ENCODE results near the gene RPRD1B.

Gene RPRD1B

DNA sequence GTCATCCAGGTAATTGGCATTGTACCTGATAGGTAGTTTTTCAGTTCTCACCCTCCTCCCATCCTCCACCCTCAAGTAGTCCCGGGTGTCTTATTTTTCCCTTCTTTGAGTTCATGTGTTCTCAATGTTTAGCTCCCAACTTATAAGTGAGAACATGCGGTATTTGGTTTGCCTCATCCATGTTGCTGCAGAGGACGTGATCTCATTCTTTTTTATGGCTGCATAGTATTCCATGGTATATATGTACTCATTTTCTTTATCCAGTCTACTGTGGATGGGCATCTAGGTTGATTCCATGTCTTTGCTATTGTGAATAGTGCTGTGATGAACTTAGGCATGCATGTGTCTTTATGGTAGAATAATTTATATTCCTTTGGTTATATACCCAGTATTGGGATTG, 45.8 kb downstream of the RPRD1B start:
- Histone ChIP-seq H3K9me3 (ENCODE audit: insufficient read depth, low read depth, low read length) (no peaks in the 10 kb centered on the region), H3K4me3 (ENCODE audit: low read length, poor library complexity, severe bottlenecking) (no peak overlapping the region), H3K9ac (ENCODE audit: low read depth, low read length, poor library complexity, severe bottlenecking) (no peak overlapping the region), H4K20me1 (ENCODE audit: insufficient read depth, low read length, poor library complexity, severe bottlenecking) (no peaks in the 10 kb centered on the region), H3K9me2 (replicated peaks; ENCODE audit: low read depth, low read length) (no peaks in the 10 kb centered on the region), H2AFZ (ENCODE audit: low read length) (no peak overlapping the region), H3K79me2 (ENCODE audit: insufficient read depth, low read length) (peaks cover 34% of the 10 kb centered on the region), H3K36me3 (ENCODE audit: insufficient read depth, low read length) (peaks cover 80% of the 10 kb centered on the region; the same call in 1 of the 2 replicates), H3F3A (ENCODE audit: low read depth) (no peaks in the 10 kb centered on the region), H3K27me3 (ENCODE audit: insufficient read depth, low read length, poor library complexity, severe bottlenecking) (no peaks in the 10 kb centered on the region), H3K4me1 (ENCODE audit: insufficient read depth, low read length, poor library complexity, severe bottlenecking) (no peaks in the 10 kb centered on the region), H3K4me2 (ENCODE audit: low read depth, low read length, poor library complexity, severe bottlenecking) (no peak overlapping the region)
- TF ChIP-seq EZH2phosphoT487 (IDR thresholded peaks at IDR 0.05; ENCODE audit: borderline replicate concordance) = no peak
- TF ChIP-seq, protein P1, sequence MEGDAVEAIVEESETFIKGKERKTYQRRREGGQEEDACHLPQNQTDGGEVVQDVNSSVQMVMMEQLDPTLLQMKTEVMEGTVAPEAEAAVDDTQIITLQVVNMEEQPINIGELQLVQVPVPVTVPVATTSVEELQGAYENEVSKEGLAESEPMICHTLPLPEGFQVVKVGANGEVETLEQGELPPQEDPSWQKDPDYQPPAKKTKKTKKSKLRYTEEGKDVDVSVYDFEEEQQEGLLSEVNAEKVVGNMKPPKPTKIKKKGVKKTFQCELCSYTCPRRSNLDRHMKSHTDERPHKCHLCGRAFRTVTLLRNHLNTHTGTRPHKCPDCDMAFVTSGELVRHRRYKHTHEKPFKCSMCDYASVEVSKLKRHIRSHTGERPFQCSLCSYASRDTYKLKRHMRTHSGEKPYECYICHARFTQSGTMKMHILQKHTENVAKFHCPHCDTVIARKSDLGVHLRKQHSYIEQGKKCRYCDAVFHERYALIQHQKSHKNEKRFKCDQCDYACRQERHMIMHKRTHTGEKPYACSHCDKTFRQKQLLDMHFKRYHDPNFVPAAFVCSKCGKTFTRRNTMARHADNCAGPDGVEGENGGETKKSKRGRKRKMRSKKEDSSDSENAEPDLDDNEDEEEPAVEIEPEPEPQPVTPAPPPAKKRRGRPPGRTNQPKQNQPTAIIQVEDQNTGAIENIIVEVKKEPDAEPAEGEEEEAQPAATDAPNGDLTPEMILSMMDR (conservative IDR thresholded peaks at IDR 0.05; ENCODE audit: low read length) = no peak

DNA sequence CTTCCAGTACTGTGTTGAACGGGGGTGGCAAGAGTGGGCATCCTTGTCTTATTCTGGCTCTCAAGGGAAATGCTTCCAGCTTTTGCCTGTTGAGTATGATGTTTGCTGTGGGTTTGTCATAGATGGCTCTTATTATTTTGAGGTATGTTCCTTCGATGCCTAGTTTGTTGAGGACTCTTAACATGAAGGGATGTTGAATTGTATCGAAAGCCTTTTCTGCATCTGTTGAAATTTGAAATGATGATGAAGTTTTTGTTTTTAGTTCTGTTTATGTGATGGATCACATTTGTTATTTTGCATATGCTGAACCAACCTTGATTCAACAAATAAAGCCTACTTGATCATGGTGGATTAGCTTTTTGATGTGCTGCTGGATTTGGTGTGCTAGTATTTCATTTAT, 48.0 kb downstream of the RPRD1B start:
- Histone ChIP-seq H3K4me2 (ENCODE audit: low read depth, low read length, poor library complexity, severe bottlenecking) (no peak overlapping the region), H3K9me2 (replicated peaks; ENCODE audit: low read depth, low read length) (no peaks in the 10 kb centered on the region), H4K20me1 (ENCODE audit: insufficient read depth, low read length, poor library complexity, severe bottlenecking) (no peaks in the 10 kb centered on the region), H2AFZ (ENCODE audit: low read length) (no peak overlapping the region), H3K9me3 (ENCODE audit: insufficient read depth, low read depth, low read length) (no peaks in the 10 kb centered on the region), H3K4me3 (ENCODE audit: low read length, poor library complexity, severe bottlenecking) (no peak overlapping the region), H3K27me3 (ENCODE audit: insufficient read depth, low read length, poor library complexity, severe bottlenecking) (no peaks in the 10 kb centered on the region), H3K36me3 (ENCODE audit: insufficient read depth, low read length) (peaks cover 86% of the 10 kb centered on the region; the same call in 1 of the 2 replicates), H3F3A (ENCODE audit: low read depth) (no peaks in the 10 kb centered on the region), H3K9ac (ENCODE audit: low read depth, low read length, poor library complexity, severe bottlenecking) (no peak overlapping the region), H3K4me1 (ENCODE audit: insufficient read depth, low read length, poor library complexity, severe bottlenecking) (no peaks in the 10 kb centered on the region), H3K79me2 (ENCODE audit: insufficient read depth, low read length) (peaks cover 33% of the 10 kb centered on the region)
- TF ChIP-seq EZH2phosphoT487 (IDR thresholded peaks at IDR 0.05; ENCODE audit: borderline replicate concordance) = no peak
- TF ChIP-seq, protein P1 (conservative IDR thresholded peaks at IDR 0.05; ENCODE audit: low read length) = no peak

DNA sequence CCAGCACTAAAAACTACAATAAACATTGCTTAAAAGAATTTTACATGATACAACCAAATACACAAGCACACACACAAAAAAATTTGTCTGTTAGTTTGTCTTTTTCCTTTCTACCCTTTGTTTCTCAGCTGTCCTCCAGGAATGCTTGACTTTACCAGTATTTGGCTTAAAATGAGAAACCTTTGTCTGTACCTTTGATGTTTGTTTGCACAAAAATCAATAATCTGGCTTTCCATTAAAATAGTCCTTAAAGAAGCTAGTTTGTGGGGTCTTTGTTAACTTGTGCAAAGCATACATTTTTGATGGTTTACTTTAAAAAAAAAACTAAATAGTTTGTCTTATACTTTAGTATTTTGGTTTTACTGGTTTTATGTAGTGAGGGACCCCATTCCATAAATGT, 49.3 kb downstream of the RPRD1B start:
- Histone ChIP-seq H3K4me3 (ENCODE audit: low read length, poor library complexity, severe bottlenecking) (no peak overlapping the region), H4K20me1 (ENCODE audit: insufficient read depth, low read length, poor library complexity, severe bottlenecking) (no peaks in the 10 kb centered on the region), H3K27me3 (ENCODE audit: insufficient read depth, low read length, poor library complexity, severe bottlenecking) (no peaks in the 10 kb centered on the region), H3K9me3 (ENCODE audit: insufficient read depth, low read depth, low read length) (no peaks in the 10 kb centered on the region), H3K36me3 (ENCODE audit: insufficient read depth, low read length) (peaks cover 91% of the 10 kb centered on the region; the same call in 1 of the 2 replicates), H3K4me1 (ENCODE audit: insufficient read depth, low read length, poor library complexity, severe bottlenecking) (no peaks in the 10 kb centered on the region), H2AFZ (ENCODE audit: low read length) (no peak overlapping the region), H3K9me2 (replicated peaks; ENCODE audit: low read depth, low read length) (no peaks in the 10 kb centered on the region), H3K9ac (ENCODE audit: low read depth, low read length, poor library complexity, severe bottlenecking) (no peak overlapping the region), H3K79me2 (ENCODE audit: insufficient read depth, low read length) (peaks cover 33% of the 10 kb centered on the region), H3K4me2 (ENCODE audit: low read depth, low read length, poor library complexity, severe bottlenecking) (no peak overlapping the region), H3F3A (ENCODE audit: low read depth) (no peaks in the 10 kb centered on the region)
- TF ChIP-seq EZH2phosphoT487 (IDR thresholded peaks at IDR 0.05; ENCODE audit: borderline replicate concordance) = no peak
- TF ChIP-seq, protein P1 (conservative IDR thresholded peaks at IDR 0.05; ENCODE audit: low read length) = no peak
